MCF 10A (cell line): Measurements from ENCODE around the gene ANKRD39. TPM values are rescaled to one million over a fixed set of nuclear protein-coding genes. Genes with fewer than 3 reads are reported as not detected.

ENCODE experiments used
- BruUV-seq: library from RNA; stranded (reverse); fragments of 400-500 nt; replicated peaks from 2 replicates; lab custom pipeline; 2021; lab: Mats Ljungman, UMichigan
- CTCF ChIA-PET: fragments of 300-600 bp; sonication (Branson Sonifier 250); formaldehyde crosslinking; extraction: SDS; loops from one replicate; lab custom pipeline; 2021; ENCODE audit warnings: antibody characterized with exemption, inconsistent platforms; lab: Yijun Ruan, JAX
- POLR2A ChIA-PET: fragments of 300-600, 350-650 bp; sonication (Branson Sonifier 250); formaldehyde crosslinking; extraction: SDS; loops from one replicate; lab custom pipeline; 2020; ENCODE audit warnings: antibody characterized with exemption, inconsistent platforms; lab: Yijun Ruan, JAX
- DNase-seq: peaks from one replicate; pipeline ENCODE4 v3.0.0-alpha.2; 2018; ENCODE audit not compliant: unreplicated experiment
- H3K27ac Mint-ChIP-seq: one replicate; pipeline ENCODE4 v1.8.0; 2022; ENCODE audit warnings: mild to moderate bottlenecking, low read depth, mixed read lengths; ENCODE audit not compliant: unreplicated experiment
- H3K27me3 Mint-ChIP-seq: one replicate; pipeline ENCODE4 v1.8.0; 2022; ENCODE audit warnings: mixed read lengths; ENCODE audit not compliant: insufficient read depth, unreplicated experiment
- H3K36me3 Mint-ChIP-seq: one replicate; pipeline ENCODE4 v1.8.0; 2022; ENCODE audit warnings: mild to moderate bottlenecking, moderate library complexity, mixed read lengths; ENCODE audit not compliant: insufficient read depth, unreplicated experiment
- H3K4me1 Mint-ChIP-seq: one replicate; pipeline ENCODE4 v1.8.0; 2022; ENCODE audit warnings: mixed read lengths; ENCODE audit not compliant: insufficient read depth, unreplicated experiment
- H3K4me3 Mint-ChIP-seq: one replicate; pipeline ENCODE4 v1.8.0; 2022; ENCODE audit warnings: mild to moderate bottlenecking, moderate library complexity, mixed read lengths; ENCODE audit not compliant: unreplicated experiment
- H3K9me3 Mint-ChIP-seq: one replicate; pipeline ENCODE4 v1.8.0; 2022; ENCODE audit warnings: mixed read lengths; ENCODE audit not compliant: unreplicated experiment
- intact Hi-C: fragments of 100-400 bp; cut with micrococcal nuclease; formaldehyde crosslinking; loops from 2 replicates; pipeline ENCODE4 v1.14.1; 2022
- total RNA-seq: library from RNA; stranded (reverse); gene quantifications from 2 replicates; pipeline ENCODE4 v1.2.3, GENCODE V29; 2022
- TF ChIP-seq, protein P1 (sequence below): fragments of 200-600 bp; IDR thresholded peaks from one replicate; pipeline ENCODE4 v1.8.0; 2022; ENCODE audit warnings: antibody characterized with exemption, mild to moderate bottlenecking; ENCODE audit not compliant: unreplicated experiment

ANKRD39 gene
- total RNA-seq, 1 experiment from 2014 or later: 14.0 TPM

DNA sequence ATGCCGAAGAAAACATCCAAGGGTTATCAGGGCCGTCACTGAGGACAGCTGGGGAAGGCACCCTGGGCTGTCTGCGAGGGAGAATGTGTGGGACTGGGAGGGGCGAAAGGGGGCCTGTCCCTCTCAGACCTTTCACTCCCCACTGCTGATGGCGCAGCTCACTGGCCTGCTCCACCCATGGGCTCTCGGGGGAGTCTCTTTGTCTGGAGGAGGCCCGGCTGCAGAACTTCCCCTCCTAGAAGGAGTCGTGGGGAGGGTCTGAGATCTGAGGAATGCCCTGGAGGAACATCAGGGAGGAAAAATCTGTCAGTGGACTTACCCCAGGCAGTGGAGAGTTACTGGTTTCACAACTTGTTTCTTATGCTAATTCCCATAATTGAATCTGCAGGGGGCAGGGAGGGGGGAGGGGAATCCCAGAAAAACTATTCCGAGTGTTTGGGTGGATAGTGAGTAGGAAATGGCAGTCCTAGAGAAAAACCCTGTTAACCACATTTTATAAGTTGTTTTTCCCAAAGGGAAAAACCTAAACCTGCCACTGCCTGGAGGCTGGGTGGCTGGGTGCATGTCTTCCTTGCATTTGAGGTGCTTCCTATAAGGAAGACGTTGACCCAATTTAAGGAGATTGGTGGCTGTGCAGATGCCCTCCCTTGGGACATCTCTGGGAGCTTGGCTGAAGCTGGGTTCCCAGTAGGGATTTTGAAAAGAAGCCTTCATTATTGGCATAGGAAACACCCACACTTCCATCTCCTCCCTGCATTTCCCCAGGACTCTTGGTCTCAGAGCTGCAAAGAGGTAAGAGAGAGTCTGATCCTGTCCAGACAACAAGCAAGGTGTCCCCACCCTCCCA is 23.8 kb upstream of the ANKRD39 start:
- ChIA-PET CTCF (interaction anchor here (0.6 kb wide), 1 partner anchor 58 kb away, joined by 3 read pairs; no protein-coding TSS in a partner anchor), POLR2A (interaction anchor here (1.6 kb wide), 1 partner anchor 10 kb away, joined by 4 read pairs; no protein-coding TSS in a partner anchor)
- Mint-ChIP-seq H3K27me3 (no peaks in the 10 kb centered on the region), H3K4me3 (no peak overlapping the region), H3K36me3 (no peaks in the 10 kb centered on the region), H3K4me1 (peaks cover 17% of the 10 kb centered on the region), H3K27ac (no peak overlapping the region), H3K9me3 (no peaks in the 10 kb centered on the region)
- TF ChIP-seq, protein P1, sequence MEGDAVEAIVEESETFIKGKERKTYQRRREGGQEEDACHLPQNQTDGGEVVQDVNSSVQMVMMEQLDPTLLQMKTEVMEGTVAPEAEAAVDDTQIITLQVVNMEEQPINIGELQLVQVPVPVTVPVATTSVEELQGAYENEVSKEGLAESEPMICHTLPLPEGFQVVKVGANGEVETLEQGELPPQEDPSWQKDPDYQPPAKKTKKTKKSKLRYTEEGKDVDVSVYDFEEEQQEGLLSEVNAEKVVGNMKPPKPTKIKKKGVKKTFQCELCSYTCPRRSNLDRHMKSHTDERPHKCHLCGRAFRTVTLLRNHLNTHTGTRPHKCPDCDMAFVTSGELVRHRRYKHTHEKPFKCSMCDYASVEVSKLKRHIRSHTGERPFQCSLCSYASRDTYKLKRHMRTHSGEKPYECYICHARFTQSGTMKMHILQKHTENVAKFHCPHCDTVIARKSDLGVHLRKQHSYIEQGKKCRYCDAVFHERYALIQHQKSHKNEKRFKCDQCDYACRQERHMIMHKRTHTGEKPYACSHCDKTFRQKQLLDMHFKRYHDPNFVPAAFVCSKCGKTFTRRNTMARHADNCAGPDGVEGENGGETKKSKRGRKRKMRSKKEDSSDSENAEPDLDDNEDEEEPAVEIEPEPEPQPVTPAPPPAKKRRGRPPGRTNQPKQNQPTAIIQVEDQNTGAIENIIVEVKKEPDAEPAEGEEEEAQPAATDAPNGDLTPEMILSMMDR: no peak
- DNase-seq: no peak
- BruUV-seq: no TSS peak
- intact Hi-C loops: no loop called here

DNA sequence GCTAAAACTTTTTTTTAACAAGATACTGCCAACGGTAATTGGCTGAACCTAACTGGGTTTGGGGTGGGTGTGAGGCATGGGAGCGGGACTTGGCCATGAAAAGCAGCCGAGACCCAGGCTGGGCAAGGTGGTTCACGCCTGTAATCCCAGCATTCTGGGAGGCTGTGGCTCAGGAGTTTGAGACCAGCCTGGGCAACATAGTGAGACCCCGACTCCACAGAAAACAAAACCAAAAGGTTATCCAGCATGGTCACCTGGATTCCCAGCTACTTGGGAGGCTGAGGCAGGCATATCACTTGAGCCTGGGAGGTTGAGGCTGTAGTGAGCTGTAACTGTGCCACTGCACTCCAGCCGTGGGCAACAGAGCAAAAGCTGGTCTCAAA is 23.1 kb upstream of the ANKRD39 start:
- Mint-ChIP-seq H3K36me3 (no peaks in the 10 kb centered on the region), H3K9me3 (no peaks in the 10 kb centered on the region), H3K4me3 (no peak overlapping the region), H3K4me1 (peaks cover 10% of the 10 kb centered on the region), H3K27ac (no peak overlapping the region), H3K27me3 (no peaks in the 10 kb centered on the region)
- intact Hi-C loops: no loop called here
- no peak for DNase-seq
- ChIA-PET POLR2A (no interaction called here), CTCF (interaction anchor here (0.6 kb wide), 1 partner anchor 59 kb away, joined by 3 read pairs; no protein-coding TSS in a partner anchor)
- no TSS peak for BruUV-seq
- TF ChIP-seq, protein P1: no peak

DNA sequence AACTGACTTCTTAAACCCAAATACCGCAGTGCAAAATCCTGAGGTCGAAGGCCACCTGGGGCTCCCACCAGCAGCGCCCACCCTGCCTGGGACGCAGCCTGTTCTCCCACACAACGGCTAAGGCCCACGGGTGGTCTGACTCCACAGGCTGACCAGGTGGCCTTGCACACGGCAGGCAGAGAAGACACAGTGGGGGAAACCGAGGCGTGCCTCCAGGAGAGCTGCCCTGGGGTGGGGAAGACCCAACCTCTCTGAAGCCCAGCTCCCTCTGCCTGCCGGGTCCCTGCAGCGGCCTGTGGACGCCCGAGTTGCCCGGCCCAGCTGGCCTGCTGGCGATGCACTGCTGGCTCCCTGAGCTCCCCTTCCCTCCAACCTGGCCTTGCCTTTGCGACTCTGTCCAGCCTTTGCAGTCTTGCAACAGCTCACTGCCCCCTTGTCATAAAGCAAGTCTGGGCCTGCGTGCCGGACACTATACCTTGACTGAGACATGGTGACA is 21.8 kb upstream of the ANKRD39 start:
- BruUV-seq: no TSS peak
- DNase-seq: no peak
- Mint-ChIP-seq H3K36me3 (no peaks in the 10 kb centered on the region), H3K27me3 (no peaks in the 10 kb centered on the region), H3K4me3 (no peak overlapping the region), H3K27ac (no peak overlapping the region), H3K4me1 (peaks cover 6% of the 10 kb centered on the region), H3K9me3 (no peaks in the 10 kb centered on the region)
- intact Hi-C loops: no loop called here
- POLR2A ChIA-PET: no interaction called here
- TF ChIP-seq, protein P1: no peak
- CTCF ChIA-PET: interaction anchor here (1.1 kb wide), 1 partner anchor 49 kb away, joined by 3 read pairs; no protein-coding TSS in a partner anchor

DNA sequence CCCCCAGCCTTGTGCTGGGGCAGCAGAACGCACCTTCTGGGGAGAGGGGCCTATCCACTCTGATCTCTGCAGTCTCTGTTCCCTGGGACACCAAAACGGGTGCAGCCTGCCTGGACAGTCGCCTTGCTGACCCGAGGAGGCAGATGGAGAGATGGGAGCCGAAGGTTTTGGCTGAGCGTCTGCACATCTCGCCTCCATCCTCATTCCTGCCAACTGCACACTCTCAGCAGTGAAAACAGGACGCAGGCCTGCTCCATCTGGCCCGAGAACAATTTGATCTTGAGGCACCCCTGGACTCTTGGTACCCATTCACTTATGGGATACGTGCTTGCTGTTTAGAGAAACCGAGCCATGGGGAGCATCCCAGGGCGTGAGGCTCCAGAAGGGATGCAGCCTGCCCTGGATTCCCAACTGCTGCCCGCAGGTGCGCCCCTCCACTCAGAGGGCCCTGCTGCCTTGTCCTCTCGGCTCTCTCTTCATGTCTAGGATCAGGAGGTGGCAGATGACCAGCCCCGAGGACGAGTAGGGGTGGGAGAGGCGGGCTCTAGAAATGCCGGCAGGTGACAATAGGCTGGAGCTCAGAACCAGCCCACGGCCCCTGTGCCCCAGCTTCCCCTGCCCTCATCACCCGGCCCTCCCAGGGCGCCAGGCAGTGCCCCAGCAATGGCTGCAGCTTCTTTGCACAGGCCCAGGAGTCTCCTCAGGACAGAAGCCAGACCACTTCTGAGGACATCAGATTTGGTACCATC is 21.2 kb upstream of the ANKRD39 start:
- no peaks in the 10 kb centered on the region for H3K27me3 Mint-ChIP-seq
- TF ChIP-seq, protein P1: no peak
- H3K9me3 Mint-ChIP-seq: no peaks in the 10 kb centered on the region
- no peak overlapping the region for H3K4me3 Mint-ChIP-seq
- DNase-seq: no peak
- CTCF ChIA-PET: interaction anchor here (0.6 to 1.1 kb wide), 2 partner anchors 49 to 332 kb away, joined by 3 read pairs; no protein-coding TSS in a partner anchor
- no peak overlapping the region for H3K27ac Mint-ChIP-seq
- H3K4me1 Mint-ChIP-seq: peaks cover under 1% of the 10 kb centered on the region
- no peaks in the 10 kb centered on the region for H3K36me3 Mint-ChIP-seq
- BruUV-seq: no TSS peak
- POLR2A ChIA-PET: no interaction called here
- intact Hi-C loops: no loop called here
